GM18867 (cell line): ENCODE measurements around the gene EXOSC7.
"Not testable (repeated sequence)": the region's sequence is repeated elsewhere in the genome, so short reads cannot be mapped to it uniquely, and the experiment has no call there.

ENCODE experiments used
- ATAC-seq: cut with Tn5 transposase; IDR thresholded peaks from one replicate; pipeline ENCODE4 v1.9.1; 2021; ENCODE audit warnings: mild to moderate bottlenecking, moderate library complexity; ENCODE audit not compliant: unreplicated experiment

The EXOSC7 gene

DNA sequence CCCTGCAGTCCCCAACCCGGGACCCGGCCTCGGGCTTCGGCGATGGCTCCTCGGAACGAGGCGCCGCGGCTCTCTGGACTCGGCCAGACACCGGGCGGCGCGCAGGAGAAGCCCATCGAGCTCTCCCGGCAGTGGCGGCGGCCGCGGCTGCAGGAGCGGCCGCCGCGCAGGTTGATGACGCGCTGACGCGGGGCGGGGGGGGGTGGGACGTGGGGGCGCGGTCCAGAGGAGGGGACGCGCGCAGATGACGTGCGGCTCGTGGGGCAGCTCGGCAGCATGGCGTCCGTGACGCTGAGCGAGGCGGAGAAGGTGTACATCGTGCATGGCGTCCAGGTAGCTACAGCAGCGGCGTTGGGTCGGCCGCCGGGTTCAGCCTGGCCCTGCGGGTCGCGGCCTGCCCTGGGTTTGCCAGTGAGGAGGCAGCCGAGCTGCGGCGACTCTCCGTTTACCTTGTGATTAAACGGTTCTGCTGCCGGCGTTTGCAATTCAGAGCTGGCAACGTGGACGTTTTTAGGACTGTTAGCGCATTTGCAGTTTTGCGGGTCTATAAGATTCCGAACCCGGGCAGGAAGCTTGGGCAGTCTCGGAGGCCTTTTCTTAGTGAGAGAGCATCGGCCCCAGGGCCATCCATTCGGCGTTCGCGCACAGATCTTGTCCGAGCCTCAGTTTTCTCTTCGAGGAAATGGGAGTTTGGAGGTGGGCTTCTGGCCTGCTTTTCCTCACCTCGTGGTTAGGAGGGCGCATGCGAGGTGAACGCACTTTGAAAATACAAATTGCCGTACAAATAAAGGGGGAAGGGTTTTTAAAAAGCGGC is at the start of gene EXOSC7, which contains the start of gene ZDHHC3:
EXOSC7 (plus strand) TSS at position 243 of the 814 bp plus-strand sequence; CDS start at position 277, 34 bp downstream.
ZDHHC3 (minus strand) TSS at position 173 of the 814 bp plus-strand sequence. CDS start 16,738 bp downstream, outside the sequence.
- ATAC-seq, result peak; percentile 80

DNA sequence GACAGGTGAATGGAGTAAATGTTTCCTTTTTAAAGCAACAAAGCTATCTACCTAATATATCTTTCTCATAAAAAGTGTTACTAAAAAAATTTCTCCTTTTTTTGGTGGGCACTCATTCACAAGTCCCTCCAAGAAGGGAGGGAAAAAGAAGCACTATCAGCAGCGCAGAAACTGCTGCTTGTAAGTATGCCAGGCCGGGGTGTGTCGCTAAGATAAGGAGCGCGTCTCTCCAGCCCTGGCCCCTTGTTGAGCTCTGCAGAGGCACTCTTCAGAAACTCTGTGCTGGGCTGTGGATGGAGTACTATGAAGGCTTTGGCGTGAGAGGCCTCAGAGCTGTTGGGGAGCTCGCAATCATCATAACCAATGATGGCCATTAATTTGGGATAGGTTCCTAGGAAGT is 49.1 kb upstream of the EXOSC7 start:
- ATAC-seq, result no peak

DNA sequence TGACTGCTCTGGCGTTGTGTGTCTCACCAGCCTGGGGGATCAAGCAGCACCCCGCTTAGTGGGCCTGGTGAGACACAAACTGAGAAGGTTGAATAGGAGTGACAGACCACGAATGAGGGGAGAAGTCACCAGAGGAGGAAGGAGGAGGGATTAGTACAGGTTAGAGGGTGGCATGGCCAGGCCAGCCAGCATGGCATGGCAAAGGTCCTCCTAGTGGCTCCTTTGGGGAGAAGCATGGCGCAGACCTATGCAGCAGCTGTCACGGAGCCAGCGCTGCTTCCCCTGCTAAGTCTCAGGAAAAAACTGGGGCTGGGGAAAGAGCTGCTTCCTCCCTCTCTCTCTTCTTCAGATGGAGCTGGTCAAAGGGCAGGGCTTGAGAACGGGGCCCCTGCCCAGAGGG is 48.7 kb upstream of the EXOSC7 start:
- ATAC-seq, result no peak

DNA sequence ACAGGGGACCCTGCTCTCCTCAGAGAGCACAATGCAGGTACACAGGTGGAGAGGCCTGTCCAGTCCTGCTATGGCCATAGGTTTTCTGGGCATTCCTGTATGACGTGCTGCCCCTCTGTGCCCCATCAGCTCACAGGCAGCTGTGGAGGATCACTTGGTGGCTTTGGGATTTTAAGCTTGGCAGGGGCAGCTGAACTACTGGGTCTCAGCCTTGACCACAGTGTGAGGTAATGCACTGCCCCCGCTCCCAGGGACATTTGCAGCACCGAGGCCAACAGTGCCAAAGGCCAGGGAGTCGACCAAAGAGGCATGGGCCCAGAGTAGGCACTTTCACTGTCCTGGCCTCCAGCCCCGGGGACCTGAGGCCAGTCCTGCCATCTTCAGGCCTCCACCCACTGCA is 46.3 kb upstream of the EXOSC7 start:
- ATAC-seq, result no peak

DNA sequence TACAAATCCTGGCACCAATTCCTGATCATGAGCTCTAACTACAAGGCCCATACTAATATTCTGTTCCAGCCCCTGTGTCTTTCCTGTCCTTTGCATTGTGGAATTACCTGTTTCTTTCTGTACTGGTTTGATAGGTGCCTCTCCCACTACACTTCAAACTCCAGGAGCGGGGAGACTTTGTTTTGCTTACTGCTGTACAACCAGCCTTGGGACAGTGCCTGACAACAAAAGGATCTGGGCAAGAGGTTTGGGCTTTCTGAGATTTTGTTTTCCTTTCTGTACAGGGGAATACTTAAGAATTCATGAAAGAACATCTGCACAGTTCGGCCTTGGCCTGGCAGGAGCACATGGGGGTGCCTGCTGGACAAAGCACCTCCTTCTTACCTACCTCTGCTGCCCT is 45.1 kb upstream of the EXOSC7 start:
- ATAC-seq, result no peak

DNA sequence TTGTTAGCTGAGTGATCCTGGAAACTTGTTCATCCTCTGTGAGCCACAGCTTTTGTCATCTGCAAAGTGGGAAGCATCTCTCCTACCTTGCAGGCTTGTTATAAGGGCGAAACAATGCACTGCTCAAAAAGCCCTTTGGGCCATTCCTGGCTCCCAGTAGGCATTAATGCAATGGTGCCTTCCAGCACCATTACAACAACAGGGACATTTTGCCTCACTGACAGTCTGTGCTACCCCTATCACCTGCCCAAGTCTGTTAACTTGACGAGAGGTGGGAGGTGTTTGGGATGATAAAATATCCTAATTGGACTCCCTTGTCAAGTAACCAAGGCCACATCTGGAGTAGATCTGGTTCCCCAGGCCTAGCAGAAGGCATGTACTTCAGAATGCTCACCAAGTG is 44.3 kb upstream of the EXOSC7 start:
- no peak for ATAC-seq

DNA sequence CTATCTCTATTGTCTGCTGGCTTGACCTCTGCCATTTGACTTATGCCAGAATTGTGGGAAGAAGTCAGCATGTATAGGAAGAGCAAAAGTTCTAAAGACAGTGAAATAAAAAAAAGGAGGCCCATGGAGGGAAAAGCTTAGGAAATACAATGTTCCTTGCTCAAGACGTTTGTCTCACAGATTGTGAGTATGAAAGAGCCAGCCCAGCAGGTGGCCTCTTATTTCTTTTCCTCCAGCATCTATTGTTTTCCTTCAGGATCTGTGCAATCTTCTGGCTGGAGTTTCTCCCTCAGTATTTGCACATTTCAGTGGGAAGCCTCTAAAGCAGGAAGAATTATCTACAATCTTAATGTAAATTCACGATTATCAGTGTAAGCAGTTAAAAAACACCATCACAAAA is 43.8 kb upstream of the EXOSC7 start:
- ATAC-seq, result no peak

DNA sequence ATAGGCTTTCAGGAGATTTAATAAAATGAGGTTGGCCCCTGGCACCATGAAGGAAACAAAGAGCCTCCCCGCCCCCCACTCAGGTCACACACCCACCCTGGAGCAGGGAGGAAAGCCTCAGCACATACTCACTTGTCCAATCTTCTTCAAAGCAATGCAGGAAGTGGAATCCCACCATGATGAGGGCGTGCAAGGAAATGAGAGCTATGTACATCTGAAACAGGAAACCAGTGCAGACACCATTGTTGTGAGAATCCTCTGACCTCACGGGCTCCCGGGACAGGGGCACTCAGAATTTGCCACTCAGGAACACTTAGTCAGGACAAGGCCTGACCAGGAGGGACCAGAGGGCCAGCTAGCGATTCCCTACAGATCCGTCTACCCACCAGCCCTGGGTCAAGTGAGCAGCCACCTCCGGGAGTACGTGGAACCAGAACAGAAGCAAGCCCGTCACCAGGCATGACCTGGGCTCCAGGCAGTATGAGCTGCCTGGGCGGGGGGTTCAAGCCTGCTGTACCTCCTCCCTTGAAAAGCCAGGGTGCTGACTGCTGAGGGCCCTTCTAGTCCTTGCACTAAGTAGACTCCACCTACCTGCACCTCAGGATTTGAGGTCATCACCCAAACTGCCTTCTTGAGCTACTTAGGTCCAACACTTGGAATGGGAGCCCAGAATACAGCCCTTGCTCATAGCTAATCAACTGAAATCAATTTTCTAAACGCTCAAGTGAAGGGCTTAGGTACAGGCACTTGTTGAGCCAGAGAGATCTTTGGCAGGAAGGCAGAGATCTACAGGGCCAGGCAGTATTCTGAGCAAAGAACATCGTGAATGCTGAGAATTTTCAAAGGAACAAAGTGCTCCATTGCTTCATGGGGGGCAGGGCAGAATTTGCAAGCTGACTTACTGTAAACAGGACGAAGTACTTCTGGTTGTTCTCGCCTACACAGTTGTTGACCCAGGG is 42.8 kb upstream of the EXOSC7 start:
- ATAC-seq, result no peak

DNA sequence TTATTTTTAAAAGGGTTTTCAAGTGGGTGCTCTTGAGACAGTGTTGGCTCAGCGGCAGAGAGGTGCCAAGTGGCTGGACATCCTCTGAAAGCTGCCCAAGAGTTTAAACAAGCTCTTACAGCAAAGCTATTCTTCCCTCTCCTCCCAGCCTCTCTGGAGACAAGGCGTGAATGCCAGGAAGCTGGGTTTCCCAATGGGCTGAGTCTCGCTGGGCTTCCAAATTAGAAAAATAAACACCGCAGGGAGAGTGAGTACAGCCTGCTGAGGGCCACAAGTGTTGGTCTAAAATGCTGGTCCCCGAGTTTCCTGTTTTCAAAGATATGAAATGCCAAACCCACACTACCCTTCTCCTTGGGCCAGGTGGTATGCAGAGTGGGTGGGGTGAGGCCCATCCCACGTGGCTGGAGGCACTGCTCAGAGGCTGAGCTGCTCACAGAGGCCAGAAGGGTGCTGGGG is 36.4 kb upstream of the EXOSC7 start:
- ATAC-seq, result no peak

DNA sequence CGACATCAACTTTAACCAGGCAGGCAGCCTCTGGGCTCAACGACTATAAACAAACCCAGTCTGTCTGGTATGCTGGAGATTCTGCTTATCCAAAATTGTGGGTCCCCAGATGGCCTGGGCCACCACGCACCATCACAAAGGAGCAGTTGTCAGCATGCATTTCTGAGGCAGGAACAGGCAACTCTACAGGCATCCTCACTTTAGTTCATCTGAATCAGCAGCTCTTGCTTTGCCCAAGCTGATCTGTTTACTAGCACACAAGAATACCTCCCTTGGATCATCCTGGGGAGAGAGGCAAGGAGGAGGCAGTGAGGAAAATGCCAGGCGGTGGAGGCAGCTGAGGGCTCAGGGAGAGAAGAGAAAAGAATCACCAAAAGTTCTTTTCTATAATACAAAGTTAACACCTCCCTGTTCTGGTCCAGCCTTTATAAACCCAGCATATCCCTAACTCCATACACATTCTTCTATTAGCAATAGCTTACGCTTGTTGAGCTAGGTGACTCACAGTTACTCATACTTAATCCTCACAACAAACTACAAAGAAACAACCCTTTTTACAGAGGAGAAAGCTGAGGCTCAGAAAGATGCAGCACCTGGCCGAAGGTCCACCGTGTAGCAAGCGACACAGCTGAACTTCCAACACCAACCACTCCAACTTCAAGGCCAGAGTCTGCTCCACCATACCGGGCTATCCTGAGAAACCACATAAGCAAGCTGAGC is 33.7 kb upstream of the EXOSC7 start:
- no peak for ATAC-seq

DNA sequence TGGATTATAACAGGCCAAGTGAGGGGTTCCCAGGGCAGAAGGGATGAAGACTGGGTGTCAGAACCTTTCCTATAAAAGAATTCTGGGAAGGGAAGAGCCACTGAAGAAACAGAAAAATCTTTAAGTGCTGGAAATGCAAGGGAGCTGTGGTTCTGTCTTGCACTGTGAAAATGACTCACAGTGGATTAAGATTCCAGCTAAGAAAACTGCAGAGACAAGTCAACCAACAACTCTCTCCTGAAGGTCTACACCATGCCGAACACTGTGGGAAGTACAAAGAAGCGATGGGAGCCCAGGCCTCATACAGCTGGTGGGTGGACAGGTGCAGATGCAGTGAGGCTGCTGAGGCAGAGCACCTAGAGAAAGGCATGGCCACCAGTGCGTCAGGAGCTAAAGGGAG is 27.8 kb upstream of the EXOSC7 start:
- no peak for ATAC-seq

DNA sequence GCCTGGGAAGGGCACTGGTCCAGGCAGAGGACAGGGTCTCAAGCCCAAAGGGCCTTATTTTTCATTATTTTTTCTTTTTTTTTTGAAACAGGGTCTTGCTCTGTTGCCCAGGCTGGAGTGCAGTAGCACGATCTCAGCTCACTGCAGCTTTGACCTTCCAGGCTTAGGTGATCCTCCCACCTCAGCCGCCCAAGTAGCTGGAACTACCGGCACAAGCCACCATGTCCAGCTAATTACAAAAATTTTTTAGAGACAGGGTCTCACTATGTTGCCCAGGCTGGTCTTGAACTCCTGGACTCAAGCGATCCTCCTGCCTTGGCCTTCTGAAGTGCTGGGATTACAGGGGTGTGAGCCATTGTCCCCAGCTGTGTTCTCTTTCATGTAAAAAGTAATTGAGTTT is 26.3 kb upstream of the EXOSC7 start:
- not testable (repeated sequence) for ATAC-seq

DNA sequence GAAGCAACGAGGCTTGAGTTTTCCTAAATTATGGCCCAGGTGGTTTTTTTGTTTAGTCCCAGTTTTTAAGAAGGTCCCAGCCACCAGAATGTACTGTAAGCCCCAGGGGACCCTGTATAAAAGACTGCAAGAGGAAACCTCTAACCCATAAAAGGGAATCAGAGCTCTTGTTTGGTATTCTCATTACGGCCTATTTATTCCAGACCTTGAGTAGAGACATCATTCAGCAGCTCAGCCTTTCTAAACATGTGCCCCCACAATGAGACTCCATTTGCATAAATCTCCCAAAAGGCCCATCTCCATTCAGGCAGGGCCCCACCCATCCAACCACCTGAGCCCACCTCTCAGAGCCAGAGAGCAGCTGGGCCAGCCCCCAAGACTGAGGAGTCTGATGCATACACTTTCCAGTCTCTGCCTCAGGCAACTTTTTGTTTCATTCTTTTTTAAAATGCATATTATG is 25.7 kb upstream of the EXOSC7 start:
- no peak for ATAC-seq

DNA sequence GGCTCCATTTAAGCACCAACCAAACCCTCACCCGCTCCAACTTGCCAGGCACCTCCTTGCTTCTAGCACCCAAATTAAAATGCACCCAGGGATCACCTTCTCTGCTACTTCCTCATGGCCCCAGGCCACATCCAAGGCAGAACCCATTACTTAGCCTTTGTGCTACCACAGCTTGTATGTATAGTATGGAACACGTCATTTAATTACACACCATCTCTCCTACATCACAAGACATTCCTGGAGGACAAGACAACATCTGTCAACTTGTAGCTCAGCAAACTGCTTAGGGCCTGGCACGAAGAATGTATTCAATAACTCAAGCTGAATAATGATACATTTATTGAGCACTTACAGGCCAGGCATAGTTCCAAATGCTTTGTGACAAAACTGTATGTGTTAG is 23.4 kb upstream of the EXOSC7 start:
- no peak for ATAC-seq

DNA sequence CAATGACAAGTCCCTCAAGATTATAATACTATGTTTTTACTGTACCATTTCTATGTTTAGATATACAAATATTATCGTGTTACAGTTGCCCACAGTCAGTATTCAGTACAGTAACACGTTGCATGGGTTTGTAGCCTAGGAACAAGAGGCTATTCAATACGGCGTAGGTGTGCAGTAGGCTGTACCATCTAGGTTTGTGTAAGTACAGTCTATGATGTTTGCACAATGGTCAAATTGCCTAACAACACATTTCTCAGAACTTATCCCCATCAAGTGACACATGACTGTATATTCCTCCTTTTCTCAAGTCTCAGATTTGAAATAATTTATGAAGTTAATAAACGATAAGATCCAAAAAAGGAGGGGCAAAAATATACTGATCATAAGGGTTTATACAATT is 21.7 kb upstream of the EXOSC7 start:
- ATAC-seq, result no peak

DNA sequence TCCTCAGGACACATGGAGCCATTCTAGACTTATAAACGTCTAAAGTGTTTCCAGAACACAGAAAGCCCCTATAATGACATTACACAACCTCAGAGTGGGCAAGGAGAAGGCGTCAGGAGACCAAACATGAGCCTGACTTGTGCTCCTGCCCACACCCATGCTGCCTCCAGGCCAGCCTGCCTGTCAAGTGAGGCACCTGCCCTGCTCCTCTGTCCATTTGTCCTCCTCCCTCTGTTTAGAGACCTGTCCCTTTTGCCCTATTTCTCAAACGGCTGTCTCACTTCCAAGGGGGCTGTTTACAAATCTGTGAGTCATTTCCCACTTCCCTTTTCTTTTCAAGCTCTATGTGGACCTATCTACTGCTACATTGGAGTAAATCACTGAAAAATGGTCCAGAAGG is 21.1 kb upstream of the EXOSC7 start:
- ATAC-seq, result peak; percentile 55

DNA sequence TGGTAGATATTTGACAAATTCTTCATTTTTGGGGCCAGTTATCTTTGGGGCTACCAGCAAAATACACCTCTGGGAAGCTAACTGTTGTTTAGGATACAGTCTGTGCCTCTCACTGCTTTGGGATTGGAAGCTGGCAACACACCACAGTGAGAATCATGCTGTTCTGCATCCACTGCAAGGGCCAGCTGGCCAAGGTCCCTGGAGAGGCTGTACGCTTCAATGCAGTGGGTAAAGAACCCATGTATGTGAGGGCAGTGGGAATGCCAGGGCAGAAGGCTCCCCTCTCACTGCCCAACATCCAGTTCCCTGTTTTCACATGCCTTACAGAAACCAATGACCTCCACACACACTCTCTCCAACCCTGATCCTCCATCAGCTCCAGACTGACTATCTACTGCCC is 20.1 kb upstream of the EXOSC7 start:
- no peak for ATAC-seq

DNA sequence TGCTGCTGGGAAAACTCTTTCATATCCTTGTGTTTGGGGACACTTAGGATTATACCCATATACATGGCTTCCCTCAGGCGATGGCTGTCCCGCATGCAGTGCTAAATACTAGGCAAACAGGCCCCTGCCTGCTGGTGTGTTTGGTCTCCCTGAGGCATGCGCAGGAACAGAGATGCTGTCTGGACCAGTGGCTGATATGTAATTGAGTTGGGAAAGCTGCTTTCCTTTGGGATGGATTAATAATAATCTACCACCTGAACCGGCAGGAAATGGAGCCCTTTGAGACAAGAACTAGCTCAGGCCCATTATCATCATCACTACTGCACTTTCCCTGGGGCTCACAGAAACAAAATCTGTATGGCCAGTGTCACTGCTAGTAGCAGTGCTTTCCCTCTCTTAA is 18.1 kb upstream of the EXOSC7 start:
- no peak for ATAC-seq

DNA sequence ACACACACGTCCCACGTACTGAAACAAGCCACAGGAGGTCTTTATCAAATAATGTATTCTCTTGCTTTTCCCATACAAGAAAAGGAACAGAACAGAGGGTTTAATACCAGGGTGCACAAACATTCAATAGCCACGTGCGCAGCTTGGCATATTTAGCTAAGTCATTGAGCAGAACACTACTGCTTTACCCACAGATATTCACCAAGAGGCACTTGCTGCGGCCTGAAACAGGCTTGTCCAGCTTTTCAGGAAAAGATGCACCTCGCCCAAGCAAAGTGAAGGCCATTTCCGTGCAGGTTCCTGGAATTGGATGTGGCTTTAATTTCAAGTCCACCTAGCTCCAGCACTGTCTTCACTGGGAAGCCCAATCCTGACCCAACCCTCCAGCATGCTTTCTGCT is 17.7 kb upstream of the EXOSC7 start:
- ATAC-seq, result no peak

DNA sequence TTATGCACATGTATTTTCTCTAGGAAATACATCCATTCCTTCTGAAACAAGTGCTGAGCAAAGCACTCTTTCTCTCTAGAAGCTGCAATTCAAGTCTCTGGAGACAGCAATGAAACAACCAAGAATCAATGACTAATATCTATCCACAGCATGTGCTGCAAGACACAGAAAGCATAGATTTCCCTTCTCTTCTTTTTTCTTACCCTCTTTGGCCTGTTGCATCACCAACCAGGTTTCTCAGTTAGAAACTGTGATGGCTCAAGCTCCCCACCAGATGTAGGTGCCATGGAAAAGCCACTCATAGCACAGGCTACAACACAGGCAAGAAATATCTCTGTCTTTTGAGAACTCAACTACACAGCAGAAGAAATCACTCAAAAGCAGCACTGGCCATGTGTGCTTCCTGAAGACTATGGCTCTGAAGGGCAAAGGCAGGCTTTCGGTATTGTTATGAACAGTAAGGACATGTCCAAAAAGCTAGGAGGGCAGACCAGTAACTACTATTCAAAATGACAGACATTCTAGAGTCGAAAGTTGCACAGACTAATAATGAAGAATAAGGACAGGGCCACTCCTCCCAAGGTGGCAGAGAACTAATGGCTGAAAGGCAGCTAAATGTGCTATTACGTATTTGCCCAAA is 15.5 kb upstream of the EXOSC7 start:
- peak; percentile 52 for ATAC-seq
